T-helper 1 cell treated with Interleukin-12 subunit alpha and Interleukin-12 subunit beta and Interleukin-4 antibody, amounts not matched to agents 30 μg/mL and 1 μg/mL, for 36 hours (primary cell): Measurements from ENCODE around the gene IL22.

Experiments
- H3K27ac Mint-ChIP-seq: one replicate; pipeline ENCODE4 v1.8.0; 2021; ENCODE audit warnings: mild to moderate bottlenecking, mixed read lengths
- H3K27me3 Mint-ChIP-seq: one replicate; pipeline ENCODE4 v1.8.0; 2021; ENCODE audit warnings: low read depth, mixed read lengths
- H3K36me3 Mint-ChIP-seq: one replicate; pipeline ENCODE4 v1.8.0; 2021; ENCODE audit warnings: low read depth, mixed read lengths
- H3K4me1 Mint-ChIP-seq: one replicate; pipeline ENCODE4 v1.8.0; 2021; ENCODE audit warnings: low read depth, mixed read lengths
- H3K4me3 Mint-ChIP-seq: one replicate; pipeline ENCODE4 v1.8.0; 2021; ENCODE audit warnings: mild to moderate bottlenecking, moderate library complexity, mixed read lengths
- H3K9me3 Mint-ChIP-seq: one replicate; pipeline ENCODE4 v1.8.0; 2021; ENCODE audit warnings: mixed read lengths

The IL22 gene, protein sequence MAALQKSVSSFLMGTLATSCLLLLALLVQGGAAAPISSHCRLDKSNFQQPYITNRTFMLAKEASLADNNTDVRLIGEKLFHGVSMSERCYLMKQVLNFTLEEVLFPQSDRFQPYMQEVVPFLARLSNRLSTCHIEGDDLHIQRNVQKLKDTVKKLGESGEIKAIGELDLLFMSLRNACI

DNA sequence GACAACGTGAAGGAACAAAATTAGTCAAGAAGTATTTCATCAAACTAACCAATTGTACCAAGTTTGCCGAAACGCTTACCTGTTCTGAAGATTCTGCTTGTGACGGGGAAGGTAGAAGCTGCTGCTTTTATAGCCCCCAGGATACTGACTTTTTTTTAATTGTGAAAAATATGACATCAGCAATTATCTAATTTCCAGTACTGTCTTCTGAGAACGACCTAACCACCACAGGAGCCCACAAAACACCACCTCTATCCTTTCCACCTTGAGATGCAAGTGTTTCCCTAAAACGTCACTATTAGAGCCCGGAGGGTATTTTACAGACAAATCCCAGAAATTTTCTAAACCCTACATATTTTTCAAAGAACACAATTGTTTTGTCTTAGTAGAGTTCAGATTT is at the start of gene IL22:
Gene IL22, minus strand, starts transcription at position 101 of the 400 bp plus-strand sequence. CDS start 156 bp downstream, outside the sequence.
- Mint-ChIP-seq H3K4me3 (no peak within 1 kb of the TSS), H3K4me1 (peaks cover 12% of the 10 kb centered on the region), H3K9me3 (no peaks in the 10 kb centered on the region), H3K27ac (no peak within 1 kb of the TSS), H3K36me3 (peaks cover 9% of the 10 kb centered on the region), H3K27me3 (peaks cover 40% of the 10 kb centered on the region)

DNA sequence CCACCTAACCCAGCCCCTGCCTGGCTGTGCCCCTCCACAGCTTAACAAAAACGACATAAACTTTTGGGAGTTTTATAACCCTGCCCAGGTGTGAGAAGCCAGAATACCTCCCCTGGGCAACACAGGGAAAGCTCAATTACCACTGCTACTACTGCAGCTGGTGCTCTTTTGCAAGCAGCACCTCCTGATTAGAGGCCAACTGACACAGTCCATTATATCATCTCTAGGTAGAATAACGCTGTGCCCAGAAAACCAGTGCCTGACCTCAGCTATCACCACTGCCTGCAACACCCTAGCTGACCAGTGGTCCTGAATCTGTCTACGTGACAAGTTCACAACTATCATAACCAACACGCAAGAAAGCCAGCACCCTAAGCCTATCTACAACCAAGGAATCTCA is 44.5 kb upstream of the IL22 start:
- Mint-ChIP-seq H3K4me3 (no peak overlapping the region), H3K27me3 (no peaks in the 10 kb centered on the region), H3K9me3 (peaks cover 26% of the 10 kb centered on the region), H3K4me1 (peaks cover 17% of the 10 kb centered on the region), H3K36me3 (peaks cover 67% of the 10 kb centered on the region), H3K27ac (no peak overlapping the region)

DNA sequence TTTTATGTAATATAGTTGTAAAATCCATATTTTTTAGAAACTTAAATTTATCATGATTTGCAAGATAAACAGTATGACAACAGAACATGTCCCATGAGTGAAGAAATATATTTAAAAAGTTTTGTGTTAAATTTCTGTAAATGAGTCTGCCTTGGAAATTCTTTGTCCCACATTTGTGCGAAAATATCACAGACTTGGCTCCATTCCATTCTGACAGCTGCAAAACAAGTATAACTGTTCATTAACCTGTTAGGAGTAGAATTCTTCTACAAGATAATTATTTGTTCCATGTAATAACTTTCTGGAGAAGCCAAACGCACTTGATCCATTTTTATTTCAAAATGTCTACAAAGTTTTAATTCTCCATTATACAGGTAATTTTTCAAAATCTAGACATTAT is 40.8 kb upstream of the IL22 start:
- Mint-ChIP-seq H3K27me3 (no peaks in the 10 kb centered on the region), H3K27ac (no peak overlapping the region), H3K4me3 (no peak overlapping the region), H3K36me3 (peaks cover 43% of the 10 kb centered on the region), H3K4me1 (peaks cover 39% of the 10 kb centered on the region), H3K9me3 (peaks cover 13% of the 10 kb centered on the region)

DNA sequence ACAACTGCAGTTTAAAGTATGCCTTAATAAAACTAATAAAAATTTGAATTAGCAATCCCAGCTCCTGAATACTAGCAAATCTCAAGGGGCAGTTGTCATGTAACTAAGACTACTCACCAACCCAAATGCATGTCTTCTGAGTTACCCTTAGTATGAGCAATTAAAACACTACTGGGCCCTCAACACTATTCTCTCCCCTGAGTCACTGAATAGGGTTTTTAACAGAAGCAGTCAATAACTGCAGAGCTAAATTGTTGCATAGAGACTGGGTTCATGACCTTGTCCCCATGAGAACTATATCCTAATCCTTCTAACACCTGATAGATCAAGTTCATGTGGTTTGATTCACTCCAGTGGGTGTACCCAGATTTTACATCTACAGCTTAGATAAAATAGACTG is 39.9 kb upstream of the IL22 start:
- H3K36me3 Mint-ChIP-seq = peaks cover 38% of the 10 kb centered on the region
- no peaks in the 10 kb centered on the region for H3K27me3 Mint-ChIP-seq
- H3K4me1 Mint-ChIP-seq = peaks cover 38% of the 10 kb centered on the region
- peaks cover 7% of the 10 kb centered on the region for H3K9me3 Mint-ChIP-seq
- no peak overlapping the region for H3K27ac Mint-ChIP-seq
- H3K4me3 Mint-ChIP-seq = no peak overlapping the region

DNA sequence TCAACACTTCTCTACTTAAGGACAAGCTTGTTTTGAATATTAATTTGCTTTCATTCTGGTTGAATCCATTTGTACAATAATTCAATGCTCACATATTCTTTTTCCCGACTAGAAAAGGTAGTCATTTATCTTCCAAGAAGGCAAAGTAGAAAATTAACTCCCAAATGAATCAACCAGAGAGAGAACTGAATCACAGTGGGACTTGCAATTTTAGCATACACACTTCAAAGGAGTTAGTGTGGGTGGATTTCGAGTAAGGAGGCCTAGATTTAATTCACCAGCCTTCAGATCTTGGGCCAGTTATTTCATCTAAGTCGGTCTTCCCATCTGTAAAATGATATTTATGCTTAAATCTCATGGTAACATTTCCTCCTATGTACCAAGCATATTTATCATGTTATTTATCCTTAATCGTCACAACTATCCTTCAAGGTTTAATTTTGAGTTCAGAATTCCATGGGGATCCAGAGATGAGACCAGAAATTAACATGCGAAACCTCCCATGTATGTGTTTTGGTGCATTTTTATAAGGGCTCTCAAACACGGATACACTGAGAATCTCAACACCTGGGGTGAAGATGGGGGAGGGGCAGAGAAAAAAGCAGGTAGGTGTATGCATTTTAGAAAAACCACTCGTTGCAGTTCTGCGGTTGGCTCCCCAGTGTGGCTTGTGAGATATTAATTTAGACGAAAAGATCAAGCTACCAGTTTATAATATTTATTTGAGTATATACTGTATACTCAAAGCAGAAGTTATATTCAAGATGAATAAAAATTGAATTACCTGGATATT is 38.9 kb upstream of the IL22 start:
- Mint-ChIP-seq H3K4me1 (peaks cover 45% of the 10 kb centered on the region), H3K27ac (peak overlapping the region; percentile 26), H3K27me3 (no peaks in the 10 kb centered on the region), H3K36me3 (peaks cover 37% of the 10 kb centered on the region), H3K9me3 (peaks cover 15% of the 10 kb centered on the region), H3K4me3 (no peak overlapping the region)

DNA sequence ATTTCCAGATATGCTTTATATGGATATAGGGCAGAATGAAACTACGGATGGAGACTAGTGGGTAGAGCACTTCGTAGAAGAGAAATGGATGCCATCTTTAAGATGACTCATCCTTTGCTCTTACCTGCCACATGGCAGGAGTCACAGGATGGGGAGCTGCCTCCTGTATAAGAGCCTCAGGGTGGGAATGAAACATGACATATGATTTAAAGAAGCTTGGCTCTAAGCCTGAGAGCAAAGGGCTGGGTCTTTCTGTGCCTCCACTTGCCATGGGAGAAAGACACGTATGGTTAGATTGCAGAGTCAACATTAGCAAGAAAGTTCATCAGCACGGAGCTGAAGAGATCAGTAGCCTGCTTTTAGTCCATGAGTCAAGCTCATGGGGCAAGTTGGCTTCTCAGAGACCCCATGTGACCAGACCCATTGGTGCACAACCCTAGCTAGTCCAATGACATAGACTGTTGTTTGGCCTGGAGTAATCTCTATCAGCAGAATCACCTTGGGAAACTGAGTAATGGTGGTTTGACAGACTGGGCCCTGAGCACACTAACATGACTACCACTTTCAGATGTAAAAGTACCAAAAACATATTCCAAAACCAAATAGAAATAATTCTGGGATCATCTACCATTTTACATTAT is 38.1 kb upstream of the IL22 start:
- no peaks in the 10 kb centered on the region for H3K27me3 Mint-ChIP-seq
- peaks cover 44% of the 10 kb centered on the region for H3K4me1 Mint-ChIP-seq
- H3K36me3 Mint-ChIP-seq = peaks cover 33% of the 10 kb centered on the region
- H3K27ac Mint-ChIP-seq = peak overlapping the region; percentile 59
- peaks cover 15% of the 10 kb centered on the region for H3K9me3 Mint-ChIP-seq
- H3K4me3 Mint-ChIP-seq = no peak overlapping the region

DNA sequence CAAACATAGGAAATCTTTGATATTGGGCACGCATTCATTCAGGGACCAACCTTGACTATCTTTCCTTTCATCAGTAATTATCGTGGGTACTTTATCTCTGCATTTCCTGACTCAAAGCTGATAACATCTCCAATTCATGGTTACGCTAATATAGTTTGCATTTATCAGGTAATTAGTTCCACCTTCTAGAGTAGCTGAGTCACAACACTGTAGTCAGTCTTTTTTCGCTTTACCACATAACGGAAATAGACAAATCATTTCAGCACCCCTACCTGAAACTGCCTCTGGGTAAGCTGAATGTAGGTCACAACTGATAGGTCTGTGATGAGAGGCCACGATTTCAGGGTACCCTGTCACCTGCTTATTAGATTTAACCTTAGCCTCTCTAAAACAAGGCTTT is 36.7 kb upstream of the IL22 start:
- H3K9me3 Mint-ChIP-seq = peaks cover 15% of the 10 kb centered on the region
- H3K27me3 Mint-ChIP-seq = no peaks in the 10 kb centered on the region
- H3K4me3 Mint-ChIP-seq = peak overlapping the region; percentile 43
- peaks cover 51% of the 10 kb centered on the region for H3K4me1 Mint-ChIP-seq
- H3K36me3 Mint-ChIP-seq = peaks cover 31% of the 10 kb centered on the region
- H3K27ac Mint-ChIP-seq = peak overlapping the region; percentile 84

DNA sequence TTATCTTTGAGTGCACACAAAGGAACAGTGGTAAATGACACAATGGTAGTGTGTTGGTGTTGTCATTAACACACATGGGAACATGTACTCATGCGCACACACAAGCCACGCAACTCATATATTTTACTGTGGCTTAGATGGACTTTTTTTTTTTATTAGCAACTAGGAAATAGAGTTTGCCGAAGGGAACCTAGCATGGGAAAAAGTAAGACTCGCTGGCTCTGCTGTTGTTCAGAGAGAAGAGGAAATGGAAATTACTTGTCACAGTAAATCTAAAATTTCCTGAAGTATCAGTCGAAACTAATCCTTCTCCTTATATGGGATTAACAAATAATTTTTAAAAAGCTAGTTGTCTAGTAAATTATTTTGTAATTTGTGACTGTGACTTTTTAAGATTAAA is 33.7 kb upstream of the IL22 start:
- H3K27ac Mint-ChIP-seq = no peak overlapping the region
- H3K4me1 Mint-ChIP-seq = peaks cover 49% of the 10 kb centered on the region
- no peaks in the 10 kb centered on the region for H3K27me3 Mint-ChIP-seq
- no peak overlapping the region for H3K4me3 Mint-ChIP-seq
- H3K9me3 Mint-ChIP-seq = peaks cover 15% of the 10 kb centered on the region
- H3K36me3 Mint-ChIP-seq = peaks cover 12% of the 10 kb centered on the region

DNA sequence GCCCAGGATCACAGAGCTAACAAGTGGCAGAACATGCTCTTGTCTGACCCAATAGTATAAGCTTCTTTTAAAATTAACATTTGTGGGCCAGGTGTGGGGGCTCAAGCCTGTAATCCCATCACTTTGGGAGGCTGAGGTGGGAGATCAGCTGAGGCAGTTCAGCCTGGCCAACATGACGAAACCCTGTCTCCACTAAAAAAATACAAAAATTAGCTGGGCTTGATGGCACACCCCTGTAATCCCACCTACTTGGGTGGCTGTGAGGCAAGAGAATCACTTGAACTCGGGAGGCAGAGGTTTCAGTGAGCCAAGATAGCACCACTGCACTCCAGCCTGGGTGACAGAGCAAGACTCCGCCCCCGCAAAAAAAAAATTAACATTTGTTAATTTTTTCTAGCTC is 33.0 kb upstream of the IL22 start:
- Mint-ChIP-seq H3K4me1 (peaks cover 50% of the 10 kb centered on the region), H3K27me3 (no peaks in the 10 kb centered on the region), H3K36me3 (peaks cover 14% of the 10 kb centered on the region), H3K27ac (no peak overlapping the region), H3K9me3 (peaks cover 15% of the 10 kb centered on the region), H3K4me3 (no peak overlapping the region)

DNA sequence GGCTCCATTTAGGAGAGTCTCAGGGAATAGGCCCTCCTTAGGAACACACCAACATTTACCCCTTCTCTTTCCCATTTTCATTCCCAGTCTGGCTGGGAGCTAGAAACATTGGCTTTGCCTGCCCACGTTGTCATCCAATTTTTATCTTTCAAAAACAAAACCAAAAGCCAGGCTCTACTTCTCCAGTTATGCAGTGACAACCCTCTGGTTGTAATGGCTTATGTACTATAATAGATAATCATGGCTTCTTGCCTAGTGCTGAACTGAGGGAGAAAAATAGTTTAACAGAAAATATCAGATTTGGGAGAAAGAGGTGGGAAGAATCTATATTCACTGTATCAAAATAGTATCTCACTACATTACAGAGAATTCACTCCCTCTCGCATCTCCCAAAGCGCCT is 32.1 kb upstream of the IL22 start:
- H3K4me1 Mint-ChIP-seq = peaks cover 50% of the 10 kb centered on the region
- peaks cover 15% of the 10 kb centered on the region for H3K9me3 Mint-ChIP-seq
- no peaks in the 10 kb centered on the region for H3K27me3 Mint-ChIP-seq
- no peak overlapping the region for H3K4me3 Mint-ChIP-seq
- peak overlapping the region; percentile 50 for H3K27ac Mint-ChIP-seq
- H3K36me3 Mint-ChIP-seq = peaks cover 14% of the 10 kb centered on the region

DNA sequence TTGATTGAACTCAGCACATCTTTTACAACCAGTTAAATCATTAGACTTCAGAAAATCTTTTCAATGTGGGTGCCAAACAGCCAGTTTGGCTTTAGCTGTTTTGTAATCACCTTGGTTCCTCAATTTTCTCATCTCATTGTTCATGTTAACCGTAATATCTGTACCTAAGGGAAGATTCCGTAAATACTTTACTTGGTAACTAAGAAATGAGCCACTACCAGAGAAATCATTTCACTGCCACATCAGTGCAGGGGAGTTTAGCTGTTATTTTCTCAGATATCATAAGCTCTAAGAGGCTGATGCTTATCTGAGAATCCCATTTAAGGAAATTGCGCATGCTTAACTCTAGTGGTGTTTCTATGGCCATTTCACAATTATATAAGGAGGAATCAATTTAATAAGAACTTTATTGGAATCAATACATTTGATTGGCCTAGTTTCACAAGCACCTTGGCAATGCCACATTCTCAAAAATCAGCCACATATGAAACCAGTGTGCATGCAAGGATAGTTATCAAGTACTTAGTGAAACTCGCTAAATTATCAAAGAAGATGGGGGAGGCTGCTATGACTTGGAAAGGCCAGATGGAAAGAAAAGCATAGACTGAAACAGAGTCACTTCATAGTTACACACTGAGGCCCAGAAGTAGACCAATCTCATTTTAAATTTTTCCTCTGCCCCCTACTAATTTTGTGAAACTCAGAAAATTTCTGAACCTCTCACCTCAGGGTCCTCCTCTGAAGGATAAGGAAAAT is 28.1 kb upstream of the IL22 start:
- H3K36me3 Mint-ChIP-seq = peaks cover 7% of the 10 kb centered on the region
- no peaks in the 10 kb centered on the region for H3K27me3 Mint-ChIP-seq
- H3K4me3 Mint-ChIP-seq = no peak overlapping the region
- peaks cover 59% of the 10 kb centered on the region for H3K4me1 Mint-ChIP-seq
- no peaks in the 10 kb centered on the region for H3K9me3 Mint-ChIP-seq
- peak overlapping the region; percentile 66 for H3K27ac Mint-ChIP-seq

DNA sequence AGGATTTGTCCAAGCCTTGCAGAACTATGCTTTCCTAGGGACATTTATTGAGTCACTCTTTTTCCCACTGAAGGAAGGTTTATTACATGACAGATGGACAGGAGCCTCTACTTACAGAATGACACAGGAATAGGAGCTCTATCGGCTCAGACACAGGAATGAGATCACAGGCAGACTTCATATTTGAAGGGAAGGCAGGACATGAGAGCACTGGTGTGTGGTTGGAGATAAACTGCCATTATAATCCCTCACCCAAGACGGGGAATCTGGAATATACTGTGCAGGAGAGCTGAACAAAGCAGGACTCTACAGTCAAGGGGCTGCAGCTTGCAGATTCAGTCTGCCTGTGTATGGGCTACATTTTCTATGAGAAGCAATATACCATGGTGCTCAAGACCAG is 26.8 kb upstream of the IL22 start:
- Mint-ChIP-seq H3K4me1 (peaks cover 59% of the 10 kb centered on the region), H3K4me3 (no peak overlapping the region), H3K9me3 (no peaks in the 10 kb centered on the region), H3K36me3 (peaks cover 7% of the 10 kb centered on the region), H3K27me3 (no peaks in the 10 kb centered on the region), H3K27ac (peak overlapping the region; percentile 2)

DNA sequence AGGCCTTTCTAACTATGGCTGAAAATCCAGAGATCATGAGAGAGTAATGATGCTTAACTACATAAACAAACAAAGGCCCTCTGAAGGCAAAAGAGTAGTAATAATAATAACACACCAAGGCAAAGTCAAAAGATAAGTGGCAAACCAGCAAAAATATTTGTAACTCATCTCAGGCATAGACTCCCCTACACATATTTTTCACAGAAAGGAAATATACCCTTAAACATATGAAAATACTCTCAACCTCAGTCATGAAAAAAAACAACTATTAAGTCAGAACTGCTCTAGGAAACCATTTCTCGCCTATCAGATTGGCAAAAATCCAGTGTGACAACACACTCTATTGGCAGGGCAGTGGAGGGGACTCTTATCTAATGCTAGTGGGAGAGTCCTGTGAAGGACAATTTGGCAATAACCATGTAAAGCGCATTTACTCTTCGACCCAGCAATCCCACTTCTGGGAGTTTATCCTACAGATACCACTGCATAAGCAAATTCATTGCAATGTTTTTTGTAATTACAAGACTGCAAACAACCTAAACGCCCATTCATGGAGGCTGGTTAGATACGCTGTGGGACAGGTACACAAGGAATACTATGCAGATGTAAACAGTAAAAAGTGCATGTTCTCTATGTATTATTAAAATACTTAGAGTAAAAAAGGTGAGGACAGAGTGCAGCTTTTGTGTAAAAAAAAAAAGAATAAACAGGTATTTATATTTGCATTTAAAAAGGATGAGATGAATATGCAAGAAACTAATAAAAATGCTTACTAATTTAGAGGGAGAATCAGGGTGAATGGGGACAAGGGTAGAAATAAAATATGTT is 26.0 kb upstream of the IL22 start:
- H3K27me3 Mint-ChIP-seq = no peaks in the 10 kb centered on the region
- H3K4me1 Mint-ChIP-seq = peaks cover 60% of the 10 kb centered on the region
- H3K27ac Mint-ChIP-seq = peak overlapping the region; percentile 70
- no peak overlapping the region for H3K4me3 Mint-ChIP-seq
- H3K9me3 Mint-ChIP-seq = no peaks in the 10 kb centered on the region
- peaks cover 7% of the 10 kb centered on the region for H3K36me3 Mint-ChIP-seq
